ENCODE measurements around the gene PSD4. TPM values are rescaled to one million over a fixed set of nuclear protein-coding genes. Genes with fewer than 3 reads are reported as not detected.

Gene PSD4
- total RNA-seq, 2 experiments from 2014 or later = 232 to 274 TPM

GRCh38 chr2:113190871-113191270 is 17.1 kb downstream of the PSD4 start:
- ATAC-seq (no peak), DNase-seq (no peak)
- intact Hi-C loops (cut with DNase I, micrococcal nuclease) = no loop called here
- H3K9me3 Mint-ChIP-seq (ENCODE audit: low read depth) = no peaks in the 10 kb centered on the region
- H3K4me1 Mint-ChIP-seq = peaks cover 33% of the 10 kb centered on the region
- no peaks in the 10 kb centered on the region for H3K27me3 Mint-ChIP-seq
- ChIA-PET CTCF (interaction anchor here (0.8 to 2.4 kb wide), 4 partner anchors 13 to 235 kb away, joined by 3 to 10 read pairs (median 4); no protein-coding TSS in a partner anchor), POLR2A (interaction anchor here (0.7 kb wide), 1 partner anchor 56 kb away, joined by 4 read pairs; no protein-coding TSS in a partner anchor)
- H3K4me3 Mint-ChIP-seq = no peak overlapping the region
- peaks cover 75% of the 10 kb centered on the region for H3K36me3 Mint-ChIP-seq (ENCODE audit: low read depth)
- no peak overlapping the region for H3K27ac Mint-ChIP-seq

- H3K36me3 Mint-ChIP-seq (ENCODE audit: low read depth) = peaks cover 81% of the 10 kb centered on the region
- H3K4me3 Mint-ChIP-seq = no peak overlapping the region
- H3K27me3 Mint-ChIP-seq = no peaks in the 10 kb centered on the region
- no peaks in the 10 kb centered on the region for H3K9me3 Mint-ChIP-seq (ENCODE audit: low read depth)
- ATAC-seq (no peak), DNase-seq (no peak)
- no peak overlapping the region for H3K27ac Mint-ChIP-seq
- CTCF ChIA-PET = interaction anchor here (1.3 to 1.5 kb wide), 2 partner anchors 34 to 54 kb away, joined by 3 to 4 read pairs; no protein-coding TSS in a partner anchor
- POLR2A ChIA-PET = interaction anchor here (1.3 kb wide), 1 partner anchor 17 kb away, joined by 3 read pairs; no protein-coding TSS in a partner anchor
- intact Hi-C loops (cut with DNase I, micrococcal nuclease) = no loop called here
- peaks cover 18% of the 10 kb centered on the region for H3K4me1 Mint-ChIP-seq
Measured at GRCh38 chr2:113192459-113193100, 18.8 kb downstream of the PSD4 start.

GRCh38 chr2:113195923-113196501 is 22.2 kb downstream of the PSD4 start:
- ATAC-seq = no peak
- H3K36me3 Mint-ChIP-seq (ENCODE audit: low read depth) = peaks cover 83% of the 10 kb centered on the region
- CTCF ChIA-PET = interaction anchor here (1.0 to 4.7 kb wide), 3 partner anchors 10 to 58 kb away, joined by 4 to 62 read pairs (median 9); no protein-coding TSS in a partner anchor

GRCh38 chr2:113196839-113197238 is 23.1 kb downstream of the PSD4 start:
- H3K27me3 Mint-ChIP-seq = no peaks in the 10 kb centered on the region
- H3K4me1 Mint-ChIP-seq = no peaks in the 10 kb centered on the region
- intact Hi-C loops (cut with DNase I, micrococcal nuclease) = loop anchor here in 1 of 2 experiments (5.0 kb wide), 1 partner anchor 115 kb away; no protein-coding TSS in a partner anchor
- no peaks in the 10 kb centered on the region for H3K9me3 Mint-ChIP-seq (ENCODE audit: low read depth)
- ATAC-seq = no peak
- ChIA-PET CTCF (interaction anchor here (0.6 to 4.7 kb wide), 5 partner anchors 9 to 176 kb away, joined by 3 to 62 read pairs (median 4); no protein-coding TSS in a partner anchor), POLR2A (no interaction called here)
- H3K36me3 Mint-ChIP-seq (ENCODE audit: low read depth) = peaks cover 78% of the 10 kb centered on the region
- H3K27ac Mint-ChIP-seq = no peak overlapping the region
- H3K4me3 Mint-ChIP-seq = no peak overlapping the region
- DNase-seq = no peak

More at GRCh38 chr2:113195923-113196501, 22.2 kb downstream of the PSD4 start:
- Mint-ChIP-seq H3K9me3 (ENCODE audit: low read depth) (no peaks in the 10 kb centered on the region), H3K4me1 (no peaks in the 10 kb centered on the region), H3K27ac (no peak overlapping the region), H3K27me3 (no peaks in the 10 kb centered on the region), H3K4me3 (no peak overlapping the region)
- POLR2A ChIA-PET = no interaction called here
- intact Hi-C loops (cut with DNase I, micrococcal nuclease) = loop anchor here in 1 of 2 experiments (5.0 kb wide), 1 partner anchor 114 kb away; no protein-coding TSS in a partner anchor
- DNase-seq = no peak

- peaks cover 78% of the 10 kb centered on the region for H3K36me3 Mint-ChIP-seq (ENCODE audit: low read depth)
- CTCF ChIA-PET = interaction anchor here (0.6 to 4.7 kb wide), 9 partner anchors 9 to 177 kb away, joined by 3 to 62 read pairs (median 5); no protein-coding TSS in a partner anchor
Measured at GRCh38 chr2:113197347-113198047, 23.7 kb downstream of the PSD4 start.

GRCh38 chr2:113198048-113198789 is 24.4 kb downstream of the PSD4 start:
- Mint-ChIP-seq H3K4me3 (no peak overlapping the region), H3K27ac (no peak overlapping the region), H3K36me3 (ENCODE audit: low read depth) (peaks cover 78% of the 10 kb centered on the region), H3K9me3 (ENCODE audit: low read depth) (no peaks in the 10 kb centered on the region), H3K27me3 (no peaks in the 10 kb centered on the region), H3K4me1 (peaks cover 5% of the 10 kb centered on the region)
- intact Hi-C loops (cut with DNase I, micrococcal nuclease) = loop anchor here in 1 of 2 experiments (5.0 kb wide), 1 partner anchor 116 kb away; no protein-coding TSS in a partner anchor
- ChIA-PET CTCF (interaction anchor here (0.9 to 4.7 kb wide), 10 partner anchors 13 to 119 kb away, joined by 3 to 62 read pairs (median 8); partner anchors contain the start of gene PSD4), POLR2A (no interaction called here)
- DNase-seq (no peak), ATAC-seq (no peak)

More at GRCh38 chr2:113197347-113198047, 23.7 kb downstream of the PSD4 start:
- no peaks in the 10 kb centered on the region for H3K9me3 Mint-ChIP-seq (ENCODE audit: low read depth)
- no peaks in the 10 kb centered on the region for H3K27me3 Mint-ChIP-seq
- no peaks in the 10 kb centered on the region for H3K4me1 Mint-ChIP-seq
- H3K4me3 Mint-ChIP-seq = no peak overlapping the region
- intact Hi-C loops (cut with DNase I, micrococcal nuclease) = loop anchor here in 1 of 2 experiments (5.0 kb wide), 1 partner anchor 115 kb away; no protein-coding TSS in a partner anchor
- no peak overlapping the region for H3K27ac Mint-ChIP-seq
- no peak for DNase-seq
- ATAC-seq = no peak
- POLR2A ChIA-PET = no interaction called here

- POLR2A ChIA-PET = interaction anchor here (1.8 kb wide), 1 partner anchor 25 kb away, joined by 8 read pairs; the partner anchor contains the start of gene PSD4
- Mint-ChIP-seq H3K36me3 (ENCODE audit: low read depth) (peaks cover 71% of the 10 kb centered on the region), H3K27me3 (no peaks in the 10 kb centered on the region), H3K4me3 (no peak overlapping the region), H3K27ac (no peak overlapping the region), H3K9me3 (ENCODE audit: low read depth) (no peaks in the 10 kb centered on the region), H3K4me1 (peaks cover 8% of the 10 kb centered on the region)
- DNase-seq (peak; percentile 88), ATAC-seq (peak; percentile 70)
- CTCF ChIA-PET = interaction anchor here (0.7 to 4.7 kb wide), 18 partner anchors 12 to 259 kb away, joined by 3 to 62 read pairs (median 5); partner anchors contain the start of gene PSD4
- intact Hi-C loops (cut with DNase I, micrococcal nuclease) = loop anchor here (1.0 to 5.0 kb wide), 3 partner anchors 24 to 117 kb away; no protein-coding TSS in a partner anchor
Measured at GRCh38 chr2:113198790-113199612, 25.2 kb downstream of the PSD4 start.

- ATAC-seq = no peak
- H3K36me3 Mint-ChIP-seq (ENCODE audit: low read depth) = peaks cover 59% of the 10 kb centered on the region
- peaks cover 15% of the 10 kb centered on the region for H3K4me1 Mint-ChIP-seq
- no peaks in the 10 kb centered on the region for H3K9me3 Mint-ChIP-seq (ENCODE audit: low read depth)
- no peak for DNase-seq
- no peak overlapping the region for H3K4me3 Mint-ChIP-seq
- peak overlapping the region; percentile 41 for H3K27ac Mint-ChIP-seq
- POLR2A ChIA-PET = interaction anchor here (1.8 kb wide), 1 partner anchor 26 kb away, joined by 8 read pairs; the partner anchor contains the start of gene PSD4
- CTCF ChIA-PET = interaction anchor here (0.6 to 4.7 kb wide), 12 partner anchors 11 to 121 kb away, joined by 3 to 62 read pairs (median 8); partner anchors contain the start of gene PSD4
- intact Hi-C loops (cut with DNase I, micrococcal nuclease) = no loop called here
- no peaks in the 10 kb centered on the region for H3K27me3 Mint-ChIP-seq
Measured at GRCh38 chr2:113200236-113200635, 26.5 kb downstream of the PSD4 start.

GRCh38 chr2:113200736-113201490 is 27.1 kb downstream of the PSD4 start:
- DNase-seq (no peak), ATAC-seq (no peak)
- no peaks in the 10 kb centered on the region for H3K27me3 Mint-ChIP-seq
- CTCF ChIA-PET = interaction anchor here (0.6 to 2.6 kb wide), 8 partner anchors 20 to 121 kb away, joined by 3 to 9 read pairs (median 4); no protein-coding TSS in a partner anchor
- no peak overlapping the region for H3K4me3 Mint-ChIP-seq
- H3K9me3 Mint-ChIP-seq (ENCODE audit: low read depth) = no peaks in the 10 kb centered on the region
- peaks cover 16% of the 10 kb centered on the region for H3K4me1 Mint-ChIP-seq
- POLR2A ChIA-PET = interaction anchor here (1.8 kb wide), 1 partner anchor 27 kb away, joined by 8 read pairs; the partner anchor contains the start of gene PSD4
- H3K36me3 Mint-ChIP-seq (ENCODE audit: low read depth) = peaks cover 52% of the 10 kb centered on the region
- no peak overlapping the region for H3K27ac Mint-ChIP-seq
- intact Hi-C loops (cut with DNase I, micrococcal nuclease) = no loop called here
